ENCODE data around the gene GABBR1.

DNA sequence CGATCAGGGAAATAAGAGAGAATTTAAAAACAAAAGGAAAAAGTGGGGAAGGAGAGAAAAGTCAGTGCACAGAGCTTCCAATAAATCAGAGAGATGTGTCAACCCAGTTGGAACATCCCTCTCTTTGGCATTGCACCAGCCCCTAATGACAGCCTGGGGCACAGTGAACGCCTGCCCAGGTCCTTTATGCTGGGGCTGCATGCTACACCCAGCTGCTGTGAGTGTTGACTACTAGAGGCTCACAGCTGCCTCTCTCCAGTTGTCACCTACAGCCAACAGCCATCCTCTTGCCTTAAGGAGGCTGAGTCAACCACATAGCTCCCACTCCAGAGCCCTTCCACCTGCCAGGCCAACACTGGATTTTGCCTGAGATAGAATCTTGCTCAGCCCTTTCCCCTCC is 29.1 kb downstream of the GABBR1 start:
- TF ChIP-seq ZNF274 (IDR thresholded peaks at IDR 0.05; ENCODE audit: low read depth, low read length): no peak
- no peak for TF ChIP-seq YY1 (IDR thresholded peaks at IDR 0.05; ENCODE audit: insufficient read depth, insufficient read length)
- TF ChIP-seq SUZ12 (IDR thresholded peaks at IDR 0.05; ENCODE audit: extremely low read depth, insufficient read depth, insufficient read length): no peak
